GM18870 (cell line): ENCODE data around the gene CDH8.
"Not testable (repeated sequence)": the region's sequence is repeated elsewhere in the genome, so short reads cannot be mapped to it uniquely, and the experiment has no call there.

Experiments
- ATAC-seq: cut with Tn5 transposase; IDR thresholded peaks from one replicate; pipeline ENCODE4 v1.9.1; 2021; ENCODE audit warnings: moderate library complexity; ENCODE audit not compliant: unreplicated experiment

Gene CDH8

GRCh38 chr16:61797296-61797795 is 238.9 kb downstream of the CDH8 start:
- no peak for ATAC-seq

- no peak for ATAC-seq
These were observed 243.9 kb downstream of the CDH8 start for GRCh38 chr16:61792194-61792909.

GRCh38 chr16:61791464-61791863 is 244.8 kb downstream of the CDH8 start:
- ATAC-seq, result no peak

GRCh38 chr16:61781855-61782254 is 254.4 kb downstream of the CDH8 start:
- ATAC-seq, result not testable (repeated sequence)

- no peak for ATAC-seq
These were observed 256.1 kb downstream of the CDH8 start for GRCh38 chr16:61780161-61780560.

- no peak for ATAC-seq
These were observed 265.9 kb downstream of the CDH8 start for GRCh38 chr16:61770301-61770700.

- ATAC-seq, result no peak
These were observed 272.2 kb downstream of the CDH8 start for GRCh38 chr16:61763991-61764390.

GRCh38 chr16:61763013-61763412 is 273.2 kb downstream of the CDH8 start:
- ATAC-seq, result no peak

- ATAC-seq, result no peak
These were observed 305.2 kb downstream of the CDH8 start for GRCh38 chr16:61730997-61731396.

- no peak for ATAC-seq
These were observed 309.5 kb downstream of the CDH8 start for GRCh38 chr16:61726701-61727100.

- no peak for ATAC-seq
These were observed 310.1 kb downstream of the CDH8 start for GRCh38 chr16:61726125-61726524.

- no peak for ATAC-seq
These were observed 314.7 kb downstream of the CDH8 start for GRCh38 chr16:61721544-61721943.

GRCh38 chr16:61715393-61715792 is 320.8 kb downstream of the CDH8 start:
- no peak for ATAC-seq

- ATAC-seq, result no peak
These were observed 322.5 kb downstream of the CDH8 start for GRCh38 chr16:61713787-61714186.

- not testable (repeated sequence) for ATAC-seq
These were observed 336.6 kb downstream of the CDH8 start for GRCh38 chr16:61699640-61700039.

- ATAC-seq, result no peak
These were observed 351.7 kb downstream of the CDH8 start for GRCh38 chr16:61684541-61684940.

- ATAC-seq, result no peak
These were observed 354.6 kb downstream of the CDH8 start for GRCh38 chr16:61681673-61682072.

GRCh38 chr16:61681124-61681523 is 355.1 kb downstream of the CDH8 start:
- ATAC-seq, result no peak

GRCh38 chr16:61678182-61678581 is 358.1 kb downstream of the CDH8 start:
- ATAC-seq, result no peak

- no peak for ATAC-seq
These were observed 358.5 kb downstream of the CDH8 start for GRCh38 chr16:61677776-61678175.

- no peak for ATAC-seq
These were observed 359.5 kb downstream of the CDH8 start for GRCh38 chr16:61676740-61677139.

- no peak for ATAC-seq
These were observed 365.1 kb downstream of the CDH8 start for GRCh38 chr16:61671161-61671560.

GRCh38 chr16:61665512-61665911 is 370.7 kb downstream of the CDH8 start:
- ATAC-seq, result no peak
